ENCODE measurements around the gene OR2T3.
"Not testable (repeated sequence)": the region's sequence is repeated elsewhere in the genome, so short reads cannot be mapped to it uniquely, and the experiment has no call there.

The OR2T3 gene

GRCh38 chr1:248488289-248488688 is 15.1 kb downstream of the OR2T3 start, which contains the start of gene OR2T5:
Gene OR2T5, plus strand, starts transcription at chr1:248488589. Its CDS starts 0 bp downstream, at chr1:248488589.
- H3K23ac ChIP-seq (ENCODE audit: low read depth, low read length, poor library complexity); H3K27ac ChIP-seq (replicated peaks; ENCODE audit: low read length); H3K4ac ChIP-seq (ENCODE audit: low read length); H3K36me3 ChIP-seq (replicated peaks in 1 of 2; ENCODE audit: control insufficient read depth in 2 of 2, insufficient read depth in 2 of 2, low read length in 2 of 2); H3K4me1 ChIP-seq (ENCODE audit: control insufficient read depth in 2 of 2, insufficient read depth in 1 of 2, low read depth in 1 of 2, low read length in 2 of 2); H3K9me3 ChIP-seq (replicated peaks in 1 of 2; ENCODE audit: control insufficient read depth in 2 of 2, insufficient read depth in 1 of 2, low read depth in 1 of 2, low read length in 2 of 2); H3K18ac ChIP-seq (ENCODE audit: low read length); H3K4me3 ChIP-seq (ENCODE audit: low read length in 2 of 2); H3K9ac ChIP-seq (ENCODE audit: low read depth, low read length, poor library complexity); H3K27me3 ChIP-seq (ENCODE audit: control insufficient read depth in 3 of 3, insufficient read depth in 3 of 3, low read depth in 1 of 3, low read length in 3 of 3); H2BK12ac ChIP-seq (ENCODE audit: low read length); H2AK5ac ChIP-seq (ENCODE audit: low read depth, low read length); H3K4me2 ChIP-seq (ENCODE audit: insufficient read depth, low read length, poor library complexity, severe bottlenecking); H3K79me1 ChIP-seq (ENCODE audit: low read depth, low read length); H4K91ac ChIP-seq (ENCODE audit: low read depth, low read length, poor library complexity); H3K14ac ChIP-seq (ENCODE audit: low read length); H4K8ac ChIP-seq (ENCODE audit: low read depth, low read length); H2BK5ac ChIP-seq (ENCODE audit: low read length); DNase-seq (ENCODE audit: low spot score); H2BK15ac ChIP-seq (ENCODE audit: low read length); H2BK120ac ChIP-seq (ENCODE audit: low read depth, low read length); H2AFZ ChIP-seq (ENCODE audit: low read length): not testable (repeated sequence)
- WGBS, 2 donors (ENCODE audit: extremely low coverage in 2 of 2, insufficient read length in 2 of 2, insufficient replicate concordance in 1 of 2), result no CpG with 5 or more reads among the region's 6 CpGs

DNA sequence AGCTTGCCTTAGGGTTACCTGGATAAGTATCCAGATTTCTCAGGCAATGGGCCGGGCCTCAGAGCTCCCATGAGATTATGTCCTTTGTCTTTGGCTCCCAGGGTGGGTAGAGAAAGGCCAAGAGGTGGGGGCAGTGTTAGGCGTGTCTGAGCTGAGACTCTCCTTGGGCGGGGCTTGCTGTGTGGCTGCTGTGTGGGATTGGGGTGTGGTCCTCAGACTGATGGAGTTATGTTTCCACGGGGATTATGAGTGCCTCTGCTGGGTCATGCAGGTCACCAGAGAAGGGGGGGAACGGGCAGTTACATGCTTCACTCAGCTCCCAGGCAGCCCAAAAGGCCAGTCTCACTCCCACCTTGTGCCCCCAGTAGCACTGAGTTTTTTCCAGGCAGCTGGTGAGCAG is 23.5 kb downstream of the OR2T3 start:
- not testable (repeated sequence) for H3K4me3 ChIP-seq (ENCODE audit: low read length in 2 of 2); H2BK15ac ChIP-seq (ENCODE audit: low read length); H3K27me3 ChIP-seq (ENCODE audit: control insufficient read depth in 3 of 3, insufficient read depth in 3 of 3, low read depth in 1 of 3, low read length in 3 of 3); H3K9ac ChIP-seq (ENCODE audit: low read depth, low read length, poor library complexity); H3K4me1 ChIP-seq (ENCODE audit: control insufficient read depth in 2 of 2, insufficient read depth in 1 of 2, low read depth in 1 of 2, low read length in 2 of 2); H2AFZ ChIP-seq (ENCODE audit: low read length); H3K27ac ChIP-seq (replicated peaks; ENCODE audit: low read length); H2BK120ac ChIP-seq (ENCODE audit: low read depth, low read length); DNase-seq (ENCODE audit: low spot score); H4K8ac ChIP-seq (ENCODE audit: low read depth, low read length); H3K23ac ChIP-seq (ENCODE audit: low read depth, low read length, poor library complexity); H3K4ac ChIP-seq (ENCODE audit: low read length); H3K14ac ChIP-seq (ENCODE audit: low read length); H4K91ac ChIP-seq (ENCODE audit: low read depth, low read length, poor library complexity); H3K9me3 ChIP-seq (replicated peaks in 1 of 2; ENCODE audit: control insufficient read depth in 2 of 2, insufficient read depth in 1 of 2, low read depth in 1 of 2, low read length in 2 of 2); H3K18ac ChIP-seq (ENCODE audit: low read length); H2AK5ac ChIP-seq (ENCODE audit: low read depth, low read length); H3K36me3 ChIP-seq (replicated peaks in 1 of 2; ENCODE audit: control insufficient read depth in 2 of 2, insufficient read depth in 2 of 2, low read length in 2 of 2); H2BK12ac ChIP-seq (ENCODE audit: low read length); H3K79me1 ChIP-seq (ENCODE audit: low read depth, low read length); H3K4me2 ChIP-seq (ENCODE audit: insufficient read depth, low read length, poor library complexity, severe bottlenecking); H2BK5ac ChIP-seq (ENCODE audit: low read length)
- WGBS, 2 donors (ENCODE audit: extremely low coverage in 2 of 2, insufficient read length in 2 of 2, insufficient replicate concordance in 1 of 2), result no CpG with 5 or more reads among the region's 5 CpGs

GRCh38 chr1:248500305-248501035 is 27.3 kb downstream of the OR2T3 start:
- H2AK5ac ChIP-seq (ENCODE audit: low read depth, low read length); H3K36me3 ChIP-seq (replicated peaks in 1 of 2; ENCODE audit: control insufficient read depth in 2 of 2, insufficient read depth in 2 of 2, low read length in 2 of 2); H2AFZ ChIP-seq (ENCODE audit: low read length); H2BK12ac ChIP-seq (ENCODE audit: low read length); H3K9me3 ChIP-seq (replicated peaks in 1 of 2; ENCODE audit: control insufficient read depth in 2 of 2, insufficient read depth in 1 of 2, low read depth in 1 of 2, low read length in 2 of 2); H3K4ac ChIP-seq (ENCODE audit: low read length); H2BK120ac ChIP-seq (ENCODE audit: low read depth, low read length); H3K4me1 ChIP-seq (ENCODE audit: control insufficient read depth in 2 of 2, insufficient read depth in 1 of 2, low read depth in 1 of 2, low read length in 2 of 2); H2BK15ac ChIP-seq (ENCODE audit: low read length); H3K14ac ChIP-seq (ENCODE audit: low read length); H3K4me2 ChIP-seq (ENCODE audit: insufficient read depth, low read length, poor library complexity, severe bottlenecking); H3K18ac ChIP-seq (ENCODE audit: low read length); H4K8ac ChIP-seq (ENCODE audit: low read depth, low read length); H4K91ac ChIP-seq (ENCODE audit: low read depth, low read length, poor library complexity); H3K23ac ChIP-seq (ENCODE audit: low read depth, low read length, poor library complexity); DNase-seq (ENCODE audit: low spot score); H3K27me3 ChIP-seq (ENCODE audit: control insufficient read depth in 3 of 3, insufficient read depth in 3 of 3, low read depth in 1 of 3, low read length in 3 of 3); H3K4me3 ChIP-seq (ENCODE audit: low read length in 2 of 2); H3K79me1 ChIP-seq (ENCODE audit: low read depth, low read length); H2BK5ac ChIP-seq (ENCODE audit: low read length); H3K27ac ChIP-seq (replicated peaks; ENCODE audit: low read length); H3K9ac ChIP-seq (ENCODE audit: low read depth, low read length, poor library complexity): not testable (repeated sequence)
- WGBS, 2 donors (ENCODE audit: extremely low coverage in 2 of 2, insufficient read length in 2 of 2, insufficient replicate concordance in 1 of 2), result no CpG with 5 or more reads among the region's 2 CpGs

DNA sequence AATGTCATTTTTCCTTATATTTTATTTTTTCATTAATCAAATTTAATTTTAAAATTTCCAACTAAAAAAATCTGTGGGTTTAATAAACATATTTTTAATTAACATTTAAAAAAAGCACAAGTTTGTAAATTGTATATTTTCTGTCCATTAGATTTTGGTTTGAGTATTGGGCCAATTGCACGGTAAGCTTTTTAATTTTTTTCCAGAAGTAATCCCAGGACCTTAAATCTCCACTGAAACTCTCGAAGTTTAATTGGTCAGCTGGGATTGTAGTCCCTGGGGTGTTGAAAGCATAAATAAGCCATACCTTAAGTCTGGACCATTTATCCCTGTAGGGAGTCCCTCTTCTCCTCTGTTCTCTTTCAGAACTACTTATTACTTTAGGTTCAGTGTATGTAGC is 34.6 kb downstream of the OR2T3 start, which contains the start of gene OR2G6:
Gene OR2G6 (plus strand): TSS at position 301 of the 400 bp plus-strand sequence. CDS start 13,574 bp downstream, outside the sequence.
- H3K14ac ChIP-seq (ENCODE audit: low read length); H3K9me3 ChIP-seq (replicated peaks in 1 of 2; ENCODE audit: control insufficient read depth in 2 of 2, insufficient read depth in 1 of 2, low read depth in 1 of 2, low read length in 2 of 2); H3K36me3 ChIP-seq (replicated peaks in 1 of 2; ENCODE audit: control insufficient read depth in 2 of 2, insufficient read depth in 2 of 2, low read length in 2 of 2); H3K4me3 ChIP-seq (ENCODE audit: low read length in 2 of 2); H2AFZ ChIP-seq (ENCODE audit: low read length); H3K4me2 ChIP-seq (ENCODE audit: insufficient read depth, low read length, poor library complexity, severe bottlenecking); H3K9ac ChIP-seq (ENCODE audit: low read depth, low read length, poor library complexity); H3K4me1 ChIP-seq (ENCODE audit: control insufficient read depth in 2 of 2, insufficient read depth in 1 of 2, low read depth in 1 of 2, low read length in 2 of 2); H2BK15ac ChIP-seq (ENCODE audit: low read length); H3K23ac ChIP-seq (ENCODE audit: low read depth, low read length, poor library complexity); H4K91ac ChIP-seq (ENCODE audit: low read depth, low read length, poor library complexity); H4K8ac ChIP-seq (ENCODE audit: low read depth, low read length); H3K4ac ChIP-seq (ENCODE audit: low read length); H2BK12ac ChIP-seq (ENCODE audit: low read length); H3K27ac ChIP-seq (replicated peaks; ENCODE audit: low read length); H3K27me3 ChIP-seq (ENCODE audit: control insufficient read depth in 3 of 3, insufficient read depth in 3 of 3, low read depth in 1 of 3, low read length in 3 of 3); H2BK5ac ChIP-seq (ENCODE audit: low read length); H2AK5ac ChIP-seq (ENCODE audit: low read depth, low read length); H3K79me1 ChIP-seq (ENCODE audit: low read depth, low read length); H3K18ac ChIP-seq (ENCODE audit: low read length); DNase-seq (ENCODE audit: low spot score); H2BK120ac ChIP-seq (ENCODE audit: low read depth, low read length): not testable (repeated sequence)
- no CpG with 5 or more reads among the region's 2 CpGs for WGBS, 2 donors (ENCODE audit: extremely low coverage in 2 of 2, insufficient read length in 2 of 2, insufficient replicate concordance in 1 of 2)
